GM12878 (cell line): Measurements from ENCODE around the gene AMER2.

Source experiments
- CEBPB ChIP-seq, 2 experiments: fragments of 150-350 bp in 1 of 2; IDR thresholded peaks; 2 replicates each; pipeline ENCODE4 v1.6.1; 2012 to 2014; ENCODE audit warnings: low read depth in 2 of 2, low read length in 2 of 2, borderline replicate concordance in 1 of 2, inconsistent platforms in 1 of 2
- CTCF ChIP-seq, 3 experiments: IDR thresholded peaks in 2 of 3; conservative IDR thresholded peaks in 1 of 3; 2 replicates each; pipeline ENCODE4 v1.5.1; 2011; ENCODE audit warnings: low read depth in 3 of 3, low read length in 3 of 3, mild to moderate bottlenecking in 3 of 3, control low read depth in 2 of 3, moderate library complexity in 2 of 3, inconsistent platforms in 1 of 3, mixed read lengths in 1 of 3; ENCODE audit not compliant: control insufficient read depth in 2 of 3, insufficient read depth in 1 of 3; ENCODE audit errors: extremely low read depth in 1 of 3
- EP300 ChIP-seq, 2 experiments: fragments of 150-350 bp in 1 of 2; IDR thresholded peaks; 2 replicates each; pipeline ENCODE4 v1.6.1; 2011 to 2012; ENCODE audit warnings: low read depth in 2 of 2, low read length in 2 of 2, borderline replicate concordance in 1 of 2, improper control_type of control experiment in 1 of 2, inconsistent platforms in 1 of 2; ENCODE audit not compliant: control insufficient read depth in 1 of 2
- HCFC1 ChIP-seq: fragments of 150-350 bp; IDR thresholded peaks from 2 replicates; pipeline ENCODE4 v1.6.1; 2014; ENCODE audit warnings: low read length
- JUNB ChIP-seq: IDR thresholded peaks from 2 replicates; pipeline ENCODE4 v1.6.1; 2016; ENCODE audit warnings: antibody characterized with exemption, mild to moderate bottlenecking
- NFYB ChIP-seq: IDR thresholded peaks from 2 replicates; pipeline ENCODE4 v1.6.1; 2011; ENCODE audit warnings: low read depth, mild to moderate bottlenecking, low read length, improper control_type of control experiment, moderate library complexity; ENCODE audit not compliant: insufficient read depth
- RAD21 ChIP-seq: IDR thresholded peaks from 2 replicates; pipeline ENCODE4 v1.6.1; 2011; ENCODE audit warnings: mild to moderate bottlenecking, low read depth, low read length, moderate library complexity; ENCODE audit not compliant: insufficient read depth
- RFX5 ChIP-seq: IDR thresholded peaks from 2 replicates; pipeline ENCODE4 v1.6.1; 2011; ENCODE audit warnings: low read depth, low read length, improper control_type of control experiment
- SREBF2 ChIP-seq: IDR thresholded peaks from 2 replicates; pipeline ENCODE4 v1.6.1; 2012; ENCODE audit warnings: mild to moderate bottlenecking, low read length
- SUPT20H ChIP-seq: IDR thresholded peaks from 2 replicates; pipeline ENCODE4 v1.6.1; 2011; ENCODE audit warnings: low read depth, mild to moderate bottlenecking, low read length, moderate library complexity, borderline replicate concordance; ENCODE audit not compliant: control insufficient read depth
- USF2 ChIP-seq: IDR thresholded peaks from 2 replicates; pipeline ENCODE4 v1.6.1; 2011; ENCODE audit warnings: low read depth, low read length, improper control_type of control experiment, borderline replicate concordance

- TF ChIP-seq CEBPB (IDR thresholded peaks at IDR 0.05; ENCODE audit: borderline replicate concordance in 1 of 2, low read depth in 2 of 2, low read length in 2 of 2), result no peak
- TF ChIP-seq HCFC1, result no peak
- no peak for TF ChIP-seq NFYB
- TF ChIP-seq USF2, result no peak
- TF ChIP-seq CTCF (IDR thresholded peaks at IDR 0.05 in 2 of 3, conservative IDR thresholded peaks at IDR 0.05 in 1 of 3; ENCODE audit: control insufficient read depth in 2 of 3, extremely low read depth in 1 of 3, insufficient read depth in 1 of 3, low read depth in 3 of 3, low read length in 3 of 3), result no peak
- no peak for TF ChIP-seq RFX5
- no peak for TF ChIP-seq SUPT20H
- no peak for TF ChIP-seq RAD21
- no peak for TF ChIP-seq EP300 (IDR thresholded peaks at IDR 0.05; ENCODE audit: borderline replicate concordance in 1 of 2, control insufficient read depth in 1 of 2, low read depth in 2 of 2, low read length in 2 of 2)
- no peak for TF ChIP-seq SREBF2
- no peak for TF ChIP-seq JUNB
Observed at GRCh38 chr13:25175431-25175830, 3.3 kb upstream of the AMER2 start.
